ENCODE results near the gene VPS35. TPM values are rescaled to one million over a fixed set of nuclear protein-coding genes. Genes with fewer than 3 reads are reported as not detected.

VPS35 gene
- total RNA-seq, 1 experiment from 2014 or later = 70.4 TPM

DNA sequence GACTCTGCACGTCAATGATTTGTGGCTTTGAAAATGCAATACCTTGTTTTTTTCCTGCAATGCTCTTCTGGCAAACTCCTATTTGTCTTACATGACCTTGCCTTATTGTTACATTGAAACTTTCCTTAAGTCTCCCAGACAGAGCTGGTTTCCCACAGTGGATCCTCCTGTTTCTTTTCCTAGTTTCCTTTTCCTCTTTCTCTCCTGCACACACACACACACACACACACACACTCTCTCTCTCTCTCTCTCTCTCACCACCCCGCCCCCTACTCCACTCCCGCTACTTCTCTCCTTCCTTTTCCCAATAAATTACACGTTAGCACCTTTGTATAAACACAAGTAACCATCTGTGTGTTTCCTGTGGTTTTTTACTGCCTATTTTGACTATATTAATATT, 2.7 kb upstream of the VPS35 start:
- Histone ChIP-seq H4K91ac (ENCODE audit: insufficient read length, low read depth, low read length) (no peak overlapping the region), H2BK5ac (ENCODE audit: insufficient read length, low read length) (no peak overlapping the region), H3K27me3 (ENCODE audit: insufficient read depth, low read length) (no peaks in the 10 kb centered on the region), H2AFZ (ENCODE audit: low read length) (no peak overlapping the region), H4K5ac (ENCODE audit: insufficient read length, low read depth, low read length) (no peak overlapping the region), H4K20me1 (ENCODE audit: control insufficient read depth, insufficient read depth, insufficient read length) (no peaks in the 10 kb centered on the region), H3K23ac (ENCODE audit: insufficient read length, low read depth, low read length) (no peak overlapping the region), H3K27ac (ENCODE audit: insufficient read length, low read depth, low read length) (no peak overlapping the region), H2BK120ac (ENCODE audit: low read depth, low read length, poor library complexity, severe bottlenecking) (no peak overlapping the region), H3T11ph (ENCODE audit: low read length) (no peak overlapping the region), H3K18ac (ENCODE audit: insufficient read length, low read depth, low read length) (no peak overlapping the region), H2AK5ac (ENCODE audit: insufficient read length, low read length) (no peak overlapping the region), H2BK15ac (ENCODE audit: low read depth, low read length) (no peak overlapping the region), H4K8ac (replicated peaks; ENCODE audit: insufficient read length, low read depth, low read length) (no peak overlapping the region), H3K4ac (ENCODE audit: low read depth, low read length) (no peak overlapping the region), H3K4me2 (ENCODE audit: insufficient read depth, insufficient read length, low read length) (peak overlapping the region; percentile 93), H3K14ac (ENCODE audit: insufficient read depth, low read length) (no peak overlapping the region), H3K4me1 (ENCODE audit: insufficient read depth, low read length) (no peaks in the 10 kb centered on the region; the same call in 1 of the 2 replicates), H3K9ac (ENCODE audit: extremely low read depth, insufficient read length, low read length) (no peak overlapping the region), H3K79me2 (ENCODE audit: insufficient read depth, low read length) (peaks cover 29% of the 10 kb centered on the region; the same call in 1 of the 2 replicates), H3K9me3 (ENCODE audit: control insufficient read depth, low read depth, low read length) (no peaks in the 10 kb centered on the region), H3K23me2 (ENCODE audit: insufficient read length, low read depth, low read length, poor library complexity, severe bottlenecking) (peaks cover 3% of the 10 kb centered on the region), H2BK20ac (ENCODE audit: low read depth, low read length, poor library complexity, severe bottlenecking) (no peak overlapping the region), H3K79me1 (ENCODE audit: insufficient read depth, low read depth, low read length, poor library complexity, severe bottlenecking) (no peaks in the 10 kb centered on the region), H2BK12ac (ENCODE audit: insufficient read length, low read depth, low read length) (no peak overlapping the region), H3K56ac (ENCODE audit: insufficient read length, low read depth, low read length) (no peak overlapping the region)
- no CpG with 5 or more reads among the region's 4 CpGs for WGBS (ENCODE audit: extremely low coverage, insufficient read length, low lambda C conversion rate)
- Mint-ChIP-seq H3K4me3 (no peak overlapping the region), H3K4me1 (peaks cover 12 to 29% of the 10 kb centered on the region in 2 experiments), H3K9me3 (no peaks in the 10 kb centered on the region), H3K27ac (peak overlapping the region in 2 of 3 experiments; percentile 15 to 21; a peak in 3 of 7 replicates), H3K27me3 (ENCODE audit: low read depth) (no peaks in the 10 kb centered on the region), H3K36me3 (ENCODE audit: insufficient read depth in 1 of 3, low read depth in 3 of 3) (peaks cover 42 to 56% (median 47%) of the 10 kb centered on the region in 3 experiments)
- TF ChIP-seq, protein P1, sequence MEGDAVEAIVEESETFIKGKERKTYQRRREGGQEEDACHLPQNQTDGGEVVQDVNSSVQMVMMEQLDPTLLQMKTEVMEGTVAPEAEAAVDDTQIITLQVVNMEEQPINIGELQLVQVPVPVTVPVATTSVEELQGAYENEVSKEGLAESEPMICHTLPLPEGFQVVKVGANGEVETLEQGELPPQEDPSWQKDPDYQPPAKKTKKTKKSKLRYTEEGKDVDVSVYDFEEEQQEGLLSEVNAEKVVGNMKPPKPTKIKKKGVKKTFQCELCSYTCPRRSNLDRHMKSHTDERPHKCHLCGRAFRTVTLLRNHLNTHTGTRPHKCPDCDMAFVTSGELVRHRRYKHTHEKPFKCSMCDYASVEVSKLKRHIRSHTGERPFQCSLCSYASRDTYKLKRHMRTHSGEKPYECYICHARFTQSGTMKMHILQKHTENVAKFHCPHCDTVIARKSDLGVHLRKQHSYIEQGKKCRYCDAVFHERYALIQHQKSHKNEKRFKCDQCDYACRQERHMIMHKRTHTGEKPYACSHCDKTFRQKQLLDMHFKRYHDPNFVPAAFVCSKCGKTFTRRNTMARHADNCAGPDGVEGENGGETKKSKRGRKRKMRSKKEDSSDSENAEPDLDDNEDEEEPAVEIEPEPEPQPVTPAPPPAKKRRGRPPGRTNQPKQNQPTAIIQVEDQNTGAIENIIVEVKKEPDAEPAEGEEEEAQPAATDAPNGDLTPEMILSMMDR (conservative IDR thresholded peaks at IDR 0.05) = no peak
- DNase-seq = no peak
